ENCODE results near the gene ITGB8.
"Not testable (repeated sequence)": the region's sequence is repeated elsewhere in the genome, so short reads cannot be mapped to it uniquely, and the experiment has no call there.

ITGB8 gene

DNA sequence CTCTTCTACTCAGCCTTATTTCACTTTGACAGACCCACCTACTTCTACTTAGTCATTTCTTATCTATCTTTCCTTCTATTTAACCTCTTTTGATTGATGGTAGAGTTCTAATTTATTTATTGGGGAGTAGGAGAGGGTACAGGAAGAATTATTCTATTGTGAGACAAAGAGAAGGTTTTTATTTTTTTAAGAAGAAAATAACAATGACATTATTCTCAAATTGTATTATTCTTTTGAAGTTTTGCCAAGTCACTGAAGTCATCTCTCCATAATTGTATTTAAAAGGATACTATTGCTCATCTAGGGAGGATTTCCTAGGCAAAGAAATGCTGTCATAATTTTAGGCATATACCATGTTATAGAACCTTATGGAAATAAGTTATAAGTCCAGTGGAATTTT, 52.7 kb downstream of the ITGB8 start:
- Histone ChIP-seq H3K4me1 (ENCODE audit: control insufficient read depth, insufficient read depth, low read length) (no peaks in the 10 kb centered on the region), H3K9me3 (ENCODE audit: control insufficient read depth, insufficient read depth, low read depth, low read length) (no peaks in the 10 kb centered on the region), H3K36me3 (ENCODE audit: control insufficient read depth, insufficient read depth, low read length) (no peaks in the 10 kb centered on the region; the same call in none of the 2 replicates), H3K27me3 (ENCODE audit: control insufficient read depth, insufficient read depth, low read length) (no peaks in the 10 kb centered on the region), H3K27ac (ENCODE audit: low read depth, low read length) (no peak overlapping the region), H3K9ac (ENCODE audit: low read length) (no peak overlapping the region), H3K4me3 (ENCODE audit: low read depth, low read length) (no peak overlapping the region)

DNA sequence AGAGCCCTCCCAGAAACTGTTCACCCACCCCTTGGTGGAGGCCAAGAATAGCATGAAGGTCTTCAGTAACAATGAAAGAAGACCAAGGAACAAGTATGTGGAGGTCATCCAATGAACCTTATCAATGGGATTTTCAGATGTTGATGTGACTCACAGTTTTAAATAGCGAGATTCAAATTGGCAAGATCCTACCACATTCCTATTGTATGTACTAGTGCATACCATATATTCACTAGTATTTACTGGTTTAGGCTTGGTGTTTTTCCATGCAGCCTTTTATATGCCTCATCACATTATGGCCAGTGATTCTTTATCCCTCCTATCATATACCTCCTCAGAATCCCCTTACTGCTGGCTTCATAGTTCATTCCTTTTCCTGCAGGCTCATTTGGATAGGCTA, 54.4 kb downstream of the ITGB8 start:
- H3K36me3 ChIP-seq (ENCODE audit: control insufficient read depth, insufficient read depth, low read length) = no peaks in the 10 kb centered on the region; the same call in none of the 2 replicates
- no peaks in the 10 kb centered on the region for H3K9me3 ChIP-seq (ENCODE audit: control insufficient read depth, insufficient read depth, low read depth, low read length)
- H3K4me1 ChIP-seq (ENCODE audit: control insufficient read depth, insufficient read depth, low read length) = no peaks in the 10 kb centered on the region
- no peak overlapping the region for H3K27ac ChIP-seq (ENCODE audit: low read depth, low read length)
- H3K27me3 ChIP-seq (ENCODE audit: control insufficient read depth, insufficient read depth, low read length) = no peaks in the 10 kb centered on the region
- H3K4me3 ChIP-seq (ENCODE audit: low read depth, low read length) = no peak overlapping the region
- no peak overlapping the region for H3K9ac ChIP-seq (ENCODE audit: low read length)

DNA sequence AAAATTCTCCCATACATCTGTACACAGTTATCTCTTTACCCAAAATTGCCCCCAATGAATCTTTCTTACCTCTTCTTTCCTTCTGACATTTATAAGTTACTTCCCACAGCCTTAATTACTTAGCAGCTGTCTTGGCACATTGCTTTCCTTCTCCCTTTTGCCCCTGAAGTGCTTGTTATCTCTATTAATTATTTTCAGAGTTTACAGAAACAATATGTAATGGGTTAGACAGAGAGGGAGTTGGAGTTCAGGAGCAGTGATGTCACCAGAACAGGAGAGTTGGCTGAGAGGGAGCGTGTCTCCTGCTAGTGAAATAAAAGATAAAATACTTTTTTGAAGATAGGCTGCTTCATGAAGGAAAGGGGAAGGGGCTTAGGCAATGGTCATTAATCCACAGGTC, 57.4 kb downstream of the ITGB8 start:
- H3K27ac ChIP-seq (ENCODE audit: low read depth, low read length) = no peak overlapping the region
- H3K36me3 ChIP-seq (ENCODE audit: control insufficient read depth, insufficient read depth, low read length) = no peaks in the 10 kb centered on the region
- H3K4me1 ChIP-seq (ENCODE audit: control insufficient read depth, insufficient read depth, low read length) = no peaks in the 10 kb centered on the region
- no peaks in the 10 kb centered on the region for H3K27me3 ChIP-seq (ENCODE audit: control insufficient read depth, insufficient read depth, low read length)
- H3K9me3 ChIP-seq (ENCODE audit: control insufficient read depth, insufficient read depth, low read depth, low read length) = no peaks in the 10 kb centered on the region
- H3K9ac ChIP-seq (ENCODE audit: low read length) = no peak overlapping the region
- H3K4me3 ChIP-seq (ENCODE audit: low read depth, low read length) = no peak overlapping the region

DNA sequence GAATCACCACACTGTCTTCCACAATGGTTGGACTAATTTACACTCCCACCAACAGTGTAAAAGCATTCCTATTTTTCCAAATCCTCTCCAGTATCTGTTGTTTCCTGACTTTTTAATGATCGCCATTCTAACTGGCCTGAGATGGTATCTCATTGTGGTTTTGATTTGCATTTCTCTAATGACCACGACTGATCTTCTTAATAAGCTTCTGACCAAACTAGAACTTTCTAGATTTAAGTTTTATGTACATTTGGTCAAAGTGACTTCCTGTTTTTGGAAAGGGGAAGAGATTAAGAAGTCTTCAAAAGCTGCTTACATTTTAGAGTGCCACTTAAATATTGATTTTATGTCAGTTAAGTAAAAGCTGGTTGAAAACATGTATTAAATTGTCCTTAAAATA, 58.5 kb downstream of the ITGB8 start:
- H3K4me3 ChIP-seq (ENCODE audit: low read depth, low read length); H3K36me3 ChIP-seq (ENCODE audit: control insufficient read depth, insufficient read depth, low read length); H3K27me3 ChIP-seq (ENCODE audit: control insufficient read depth, insufficient read depth, low read length); H3K9ac ChIP-seq (ENCODE audit: low read length); H3K4me1 ChIP-seq (ENCODE audit: control insufficient read depth, insufficient read depth, low read length); H3K9me3 ChIP-seq (ENCODE audit: control insufficient read depth, insufficient read depth, low read depth, low read length); H3K27ac ChIP-seq (ENCODE audit: low read depth, low read length): not testable (repeated sequence)

DNA sequence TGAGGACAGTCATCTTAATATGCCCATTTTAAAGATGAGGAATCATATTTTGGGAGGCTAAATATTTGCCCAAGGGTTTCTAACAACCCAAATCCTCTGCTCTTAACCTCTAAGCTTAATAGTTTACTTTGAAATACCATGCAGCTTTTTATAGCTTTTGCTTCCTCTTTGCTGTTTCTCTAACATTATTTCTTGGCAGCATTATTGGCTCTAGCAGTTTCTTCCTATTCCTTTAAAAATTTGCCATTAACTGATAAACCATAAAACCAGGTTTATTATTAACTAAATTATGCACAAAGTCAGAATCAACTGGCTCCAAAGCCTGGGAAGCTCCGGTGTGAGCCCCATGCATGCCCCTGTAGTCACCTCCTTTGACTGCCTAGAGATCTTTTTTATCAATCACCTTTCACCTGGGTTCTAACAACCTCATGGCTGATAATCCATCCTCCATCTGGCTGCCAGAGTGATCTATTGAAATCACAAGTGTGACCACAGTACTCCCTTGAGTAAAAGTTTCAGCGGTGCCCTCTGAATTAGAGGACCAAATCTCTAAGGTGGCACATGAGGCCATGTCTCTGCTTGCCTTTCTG, 62.4 kb downstream of the ITGB8 start:
- Histone ChIP-seq H3K27ac (ENCODE audit: low read depth, low read length) (no peak overlapping the region), H3K27me3 (ENCODE audit: control insufficient read depth, insufficient read depth, low read length) (no peaks in the 10 kb centered on the region), H3K4me3 (ENCODE audit: low read depth, low read length) (no peak overlapping the region), H3K36me3 (ENCODE audit: control insufficient read depth, insufficient read depth, low read length) (no peaks in the 10 kb centered on the region; the same call in 1 of the 2 replicates), H3K4me1 (ENCODE audit: control insufficient read depth, insufficient read depth, low read length) (no peaks in the 10 kb centered on the region), H3K9ac (ENCODE audit: low read length) (no peak overlapping the region), H3K9me3 (ENCODE audit: control insufficient read depth, insufficient read depth, low read depth, low read length) (no peaks in the 10 kb centered on the region)

DNA sequence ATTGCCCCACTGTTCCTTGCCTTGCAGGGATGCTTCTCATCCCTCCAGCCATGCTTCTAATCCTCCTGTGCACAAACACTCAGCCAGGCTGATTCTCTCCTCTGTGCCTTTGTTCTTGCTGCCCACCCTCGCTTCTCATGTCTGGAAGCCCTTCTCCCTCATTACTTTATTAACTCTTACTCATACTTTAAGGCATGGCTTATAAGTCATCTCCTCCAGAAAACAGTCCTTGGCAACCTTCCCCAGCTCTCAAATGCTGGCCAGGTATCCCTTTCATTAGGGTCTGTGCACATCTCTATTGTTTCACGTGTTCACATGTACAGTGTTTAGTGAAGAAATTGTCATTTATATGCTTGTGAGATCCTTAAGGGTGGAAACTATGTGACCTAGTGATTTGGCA, 62.9 kb downstream of the ITGB8 start:
- no peaks in the 10 kb centered on the region for H3K27me3 ChIP-seq (ENCODE audit: control insufficient read depth, insufficient read depth, low read length)
- no peak overlapping the region for H3K27ac ChIP-seq (ENCODE audit: low read depth, low read length)
- no peak overlapping the region for H3K9ac ChIP-seq (ENCODE audit: low read length)
- no peaks in the 10 kb centered on the region for H3K4me1 ChIP-seq (ENCODE audit: control insufficient read depth, insufficient read depth, low read length)
- H3K9me3 ChIP-seq (ENCODE audit: control insufficient read depth, insufficient read depth, low read depth, low read length) = no peaks in the 10 kb centered on the region
- H3K4me3 ChIP-seq (ENCODE audit: low read depth, low read length) = no peak overlapping the region
- no peaks in the 10 kb centered on the region; the same call in 1 of the 2 replicates for H3K36me3 ChIP-seq (ENCODE audit: control insufficient read depth, insufficient read depth, low read length)

DNA sequence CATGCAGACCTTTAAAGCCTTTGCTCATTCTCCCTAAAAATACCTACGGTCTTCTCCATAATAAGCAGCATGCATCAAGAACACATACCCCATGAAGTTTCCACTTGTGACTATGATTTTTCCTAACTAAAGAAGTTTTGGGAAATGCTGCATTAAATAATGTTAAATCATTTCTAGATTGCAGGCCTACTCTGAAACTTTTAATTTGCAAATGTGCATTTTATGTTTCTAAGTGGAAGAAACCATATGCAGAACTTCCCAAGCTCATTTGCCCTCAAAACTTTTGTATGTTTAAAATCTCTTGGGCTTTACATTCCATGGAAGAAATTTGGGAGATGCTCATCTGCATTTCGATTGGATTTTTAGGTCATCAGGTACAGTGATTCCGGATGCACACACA, 63.6 kb downstream of the ITGB8 start:
- Histone ChIP-seq H3K27ac (ENCODE audit: low read depth, low read length) (no peak overlapping the region), H3K4me1 (ENCODE audit: control insufficient read depth, insufficient read depth, low read length) (no peaks in the 10 kb centered on the region), H3K9me3 (ENCODE audit: control insufficient read depth, insufficient read depth, low read depth, low read length) (no peaks in the 10 kb centered on the region), H3K4me3 (ENCODE audit: low read depth, low read length) (no peak overlapping the region), H3K36me3 (ENCODE audit: control insufficient read depth, insufficient read depth, low read length) (no peaks in the 10 kb centered on the region; the same call in 1 of the 2 replicates), H3K27me3 (ENCODE audit: control insufficient read depth, insufficient read depth, low read length) (no peaks in the 10 kb centered on the region), H3K9ac (ENCODE audit: low read length) (no peak overlapping the region)

DNA sequence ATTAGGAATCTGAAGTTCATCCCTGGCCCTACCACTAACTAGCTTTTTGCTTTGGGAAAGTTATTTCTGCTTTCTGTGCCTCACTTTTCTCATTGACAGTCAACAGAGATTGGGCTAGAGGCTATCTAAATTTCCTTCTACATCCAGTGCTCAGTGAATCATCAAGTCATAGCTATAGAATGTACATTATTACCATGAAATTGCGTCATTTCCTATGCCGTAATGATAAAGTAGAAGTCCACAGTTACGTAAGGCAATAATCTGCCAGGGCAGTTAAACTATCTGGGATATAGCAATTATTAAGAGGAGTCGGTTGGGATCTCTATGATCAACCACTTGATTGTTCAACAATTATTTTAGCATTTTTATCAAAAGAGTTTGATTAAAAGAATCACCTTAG, 64.4 kb downstream of the ITGB8 start:
- H3K4me3 ChIP-seq (ENCODE audit: low read depth, low read length) = no peak overlapping the region
- no peaks in the 10 kb centered on the region for H3K4me1 ChIP-seq (ENCODE audit: control insufficient read depth, insufficient read depth, low read length)
- H3K9me3 ChIP-seq (ENCODE audit: control insufficient read depth, insufficient read depth, low read depth, low read length) = no peaks in the 10 kb centered on the region
- no peak overlapping the region for H3K9ac ChIP-seq (ENCODE audit: low read length)
- H3K27me3 ChIP-seq (ENCODE audit: control insufficient read depth, insufficient read depth, low read length) = no peaks in the 10 kb centered on the region
- no peaks in the 10 kb centered on the region; the same call in 1 of the 2 replicates for H3K36me3 ChIP-seq (ENCODE audit: control insufficient read depth, insufficient read depth, low read length)
- no peak overlapping the region for H3K27ac ChIP-seq (ENCODE audit: low read depth, low read length)

DNA sequence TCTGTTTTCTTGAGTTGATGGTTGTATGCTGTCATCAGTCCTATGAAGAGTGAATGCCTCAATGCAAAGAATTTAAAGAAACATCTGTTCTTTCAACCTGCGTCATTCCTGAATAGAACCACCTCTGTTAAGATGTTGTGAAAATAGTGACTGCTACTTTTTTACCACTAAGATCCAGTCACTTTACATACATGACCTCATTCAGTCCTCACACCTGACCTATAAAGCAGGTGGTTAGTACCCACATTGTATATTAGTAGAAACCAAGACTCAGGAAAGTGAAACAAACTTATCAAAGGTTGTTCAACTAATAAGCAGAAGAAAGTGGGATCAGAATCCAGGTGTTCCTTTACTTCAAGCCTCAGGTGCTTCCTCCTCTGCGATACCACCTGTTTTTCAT, 64.8 kb downstream of the ITGB8 start:
- no peak overlapping the region for H3K9ac ChIP-seq (ENCODE audit: low read length)
- no peaks in the 10 kb centered on the region for H3K27me3 ChIP-seq (ENCODE audit: control insufficient read depth, insufficient read depth, low read length)
- no peaks in the 10 kb centered on the region for H3K9me3 ChIP-seq (ENCODE audit: control insufficient read depth, insufficient read depth, low read depth, low read length)
- H3K36me3 ChIP-seq (ENCODE audit: control insufficient read depth, insufficient read depth, low read length) = no peaks in the 10 kb centered on the region; the same call in 1 of the 2 replicates
- H3K27ac ChIP-seq (ENCODE audit: low read depth, low read length) = no peak overlapping the region
- no peaks in the 10 kb centered on the region for H3K4me1 ChIP-seq (ENCODE audit: control insufficient read depth, insufficient read depth, low read length)
- no peak overlapping the region for H3K4me3 ChIP-seq (ENCODE audit: low read depth, low read length)

DNA sequence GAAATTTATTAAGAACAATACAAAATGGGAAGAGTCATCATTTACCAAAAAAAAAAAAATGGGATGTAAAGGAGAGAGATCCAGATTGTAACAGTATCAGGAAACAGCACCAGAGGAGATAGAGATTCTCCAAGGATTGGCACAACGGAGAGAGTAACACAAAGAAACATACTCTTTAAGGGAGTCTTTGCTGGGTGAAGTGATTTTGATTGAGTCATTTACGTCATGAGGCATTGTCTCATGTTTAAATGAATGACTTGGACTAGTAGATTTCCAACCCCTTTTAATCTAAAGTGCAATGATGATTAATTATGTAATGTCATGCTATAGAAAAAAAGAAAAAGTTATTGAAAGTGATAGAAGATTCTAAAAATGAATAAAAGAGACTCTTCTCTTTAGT, 68.8 kb downstream of the ITGB8 start:
- Histone ChIP-seq H3K9me3 (ENCODE audit: control insufficient read depth, insufficient read depth, low read depth, low read length) (no peaks in the 10 kb centered on the region), H3K36me3 (ENCODE audit: control insufficient read depth, insufficient read depth, low read length) (no peaks in the 10 kb centered on the region; the same call in 1 of the 2 replicates), H3K4me3 (ENCODE audit: low read depth, low read length) (no peak overlapping the region), H3K4me1 (ENCODE audit: control insufficient read depth, insufficient read depth, low read length) (no peaks in the 10 kb centered on the region), H3K27ac (ENCODE audit: low read depth, low read length) (no peak overlapping the region), H3K9ac (ENCODE audit: low read length) (no peak overlapping the region), H3K27me3 (ENCODE audit: control insufficient read depth, insufficient read depth, low read length) (no peaks in the 10 kb centered on the region)

DNA sequence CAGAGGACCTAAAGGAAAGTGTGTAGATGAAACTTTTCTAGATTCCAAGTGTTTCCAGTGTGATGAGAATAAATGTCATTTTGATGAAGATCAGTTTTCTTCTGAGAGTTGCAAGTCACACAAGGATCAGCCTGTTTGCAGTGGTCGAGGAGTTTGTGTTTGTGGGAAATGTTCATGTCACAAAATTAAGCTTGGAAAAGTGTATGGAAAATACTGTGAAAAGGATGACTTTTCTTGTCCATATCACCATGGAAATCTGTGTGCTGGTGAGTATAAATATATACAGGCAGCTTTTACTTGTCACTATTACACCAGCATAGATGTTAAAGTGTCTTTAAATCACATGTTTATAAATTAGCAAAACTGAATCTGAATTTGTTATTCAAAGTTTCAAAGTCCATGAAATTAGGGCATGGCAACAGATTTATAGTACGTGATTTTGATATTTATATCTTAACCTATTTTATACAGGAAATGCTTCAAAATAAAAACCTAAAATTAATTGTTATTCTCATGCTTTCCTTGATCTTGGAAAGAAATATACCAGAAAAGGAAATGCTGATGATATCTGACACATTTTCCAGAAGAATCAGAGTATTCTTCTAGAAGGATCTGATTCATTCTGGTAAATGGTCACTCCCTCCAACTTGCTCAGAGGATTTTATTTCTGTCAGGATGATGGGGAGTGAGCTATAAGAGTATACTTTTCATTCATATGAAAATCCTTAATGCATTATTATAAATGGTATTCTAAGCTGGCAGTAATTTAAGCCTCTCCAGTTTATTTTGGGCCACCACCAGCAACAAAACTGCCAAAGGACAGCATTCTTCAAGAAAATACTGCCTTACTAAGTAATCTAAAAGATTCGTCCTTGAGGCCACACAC, 71.4 kb downstream of the ITGB8 start:
- no peaks in the 10 kb centered on the region for H3K9me3 ChIP-seq (ENCODE audit: control insufficient read depth, insufficient read depth, low read depth, low read length)
- no peaks in the 10 kb centered on the region for H3K27me3 ChIP-seq (ENCODE audit: control insufficient read depth, insufficient read depth, low read length)
- no peak overlapping the region for H3K4me3 ChIP-seq (ENCODE audit: low read depth, low read length)
- no peak overlapping the region for H3K27ac ChIP-seq (ENCODE audit: low read depth, low read length)
- H3K36me3 ChIP-seq (ENCODE audit: control insufficient read depth, insufficient read depth, low read length) = no peaks in the 10 kb centered on the region; the same call in 1 of the 2 replicates
- H3K4me1 ChIP-seq (ENCODE audit: control insufficient read depth, insufficient read depth, low read length) = no peaks in the 10 kb centered on the region
- no peak overlapping the region for H3K9ac ChIP-seq (ENCODE audit: low read length)
